Stomach (tissue), 9 donors: ENCODE data around the gene ELL2. TPM values are rescaled to one million over a fixed set of nuclear protein-coding genes. Genes with fewer than 3 reads are reported as not detected.
A peak's percentile ranks its signal among the peaks of the same experiment; 100 is the strongest.
"Not testable (repeated sequence)": the region's sequence is repeated elsewhere in the genome, so short reads cannot be mapped to it uniquely, and the experiment has no call there.

Experiments
- DNase-seq, 2 donors: peaks; one replicate each; pipeline versions ENCODE4 v3.0.0 to v3.0.0-alpha.2; 2013 to 2019
- H3K27ac ChIP-seq, 5 donors: fragments of 200-600 bp in 4 of 5; sonication (generic) in 4 of 5; one replicate each; pipeline ENCODE4 v1.5.1; 2013 to 2019; ENCODE audit warnings: mild to moderate bottlenecking in 1 of 5, moderate library complexity in 1 of 5
- H3K27me3 ChIP-seq, 3 donors: fragments of 200-600 bp; sonication (generic); one replicate each; pipeline ENCODE4 v1.5.1; 2017 to 2019; ENCODE audit warnings: mixed run types in 1 of 3
- H3K36me3 ChIP-seq, 4 donors: fragments of 200-600 bp; sonication (generic); 1 replicate in 3 of 4; 2 replicates in 1 of 4; pipeline ENCODE4 v1.5.1; 2016 to 2019
- H3K4me1 ChIP-seq, 4 donors: fragments of 200-600 bp; sonication (generic); one replicate each; pipeline ENCODE4 v1.5.1; 2016 to 2019
- H3K4me3 ChIP-seq, 4 donors: fragments of 200-600 bp; sonication (generic) in 3 of 4; one replicate each; pipeline ENCODE4 v1.5.1; 2016 to 2019; ENCODE audit warnings: mild to moderate bottlenecking in 1 of 4
- H3K9me3 ChIP-seq, 4 donors: fragments of 200-600 bp; sonication (generic); one replicate each; pipeline ENCODE4 v1.5.1; 2016 to 2019
- CTCF ChIP-seq, 7 experiments: fragments of 450-650 bp in 4 of 7; fragments of 200-600 bp in 3 of 7; sonication (generic) in 3 of 7; IDR thresholded peaks; one replicate each; pipeline ENCODE4 v1.5.1; 2016 to 2019; ENCODE audit warnings: antibody characterized with exemption in 7 of 7, control low read depth in 2 of 7, mild to moderate bottlenecking in 1 of 7
- EP300 ChIP-seq: sonication (generic); formaldehyde crosslinking; IDR thresholded peaks from one replicate; pipeline ENCODE4 v1.6.1; 2017; ENCODE audit warnings: antibody characterized with exemption
- POLR2A ChIP-seq, 4 donors: fragments of 450-650 bp; IDR thresholded peaks; one replicate each; pipeline ENCODE4 v1.6.1; 2016; ENCODE audit warnings: antibody characterized with exemption in 4 of 4, control low read depth in 2 of 4, mild to moderate bottlenecking in 1 of 4, moderate library complexity in 1 of 4
- POLR2AphosphoS5 ChIP-seq, 3 donors: sonication (generic); formaldehyde crosslinking; IDR thresholded peaks; one replicate each; pipeline ENCODE4 v1.6.1; 2016; ENCODE audit warnings: antibody characterized with exemption in 3 of 3
- WGBS, 5 donors: extraction: QIAGEN DNeasy Blood & Tissue Kit in 3 of 5; methylation state at CpG; one replicate each; pipeline versions ENCODE4 v1.1.5 to v1.1.7; 2013 to 2018; 5-methylcytosine and 5-hydroxymethylcytosine counted together
- intact Hi-C: fragments of 100-400 bp; cut with DNase I; formaldehyde crosslinking; loops from one replicate; pipeline ENCODE4 v1.15.1; 2023; ENCODE audit warnings: low total_unique reads
- polyA plus RNA-seq, 3 donors: library from polyadenylated mRNA; stranded (reverse); fragments of 200-250 nt; gene quantifications; one replicate each; pipeline ENCODE4 v1.2.3, GENCODE V29; 2013
- total RNA-seq, 5 donors: library from RNA; depleted of rRNA; stranded (reverse); fragments of >200 nt; gene quantifications; one replicate each; pipeline versions ENCODE4 v1.1.0 to v1.2.3, GENCODE V29; 2014 to 2016
- donor health status: healthy with polysubstance abuse.
- donor health status: Bipolar disorder and iron deficiency.
- donor health status: healthy.

ELL2 gene
- total and polyA plus RNA-seq, 8 donors, result 24.7 to 279 (median 98.0) TPM

GRCh38 chr5:95873351-95873750 lies 88.3 kb downstream of the ELL2 start:
- Histone ChIP-seq H3K9me3 (no peaks in the 10 kb centered on the region), H3K27ac (no peak overlapping the region), H3K36me3 (no peaks in the 10 kb centered on the region), H3K4me3 (no peak overlapping the region), H3K27me3 (no peaks in the 10 kb centered on the region), H3K4me1 (peaks cover 6 to 33% (median 13%) of the 10 kb centered on the region in 4 donors)
- no peak for TF ChIP-seq EP300
- TF ChIP-seq POLR2A (IDR thresholded peaks at IDR 0.05), result no peak
- TF ChIP-seq CTCF (IDR thresholded peaks at IDR 0.05), result no peak
- no peak for TF ChIP-seq POLR2AphosphoS5 (IDR thresholded peaks at IDR 0.05)
- DNase-seq, result no peak
- intact Hi-C loops, result loop anchor here (10.0 kb wide), 1 partner anchor 81 kb away; no protein-coding TSS in a partner anchor
- WGBS, 5 donors, result 87 to 97% (median 92%) methylated on average over 4 of the region's 4 CpGs

DNA sequence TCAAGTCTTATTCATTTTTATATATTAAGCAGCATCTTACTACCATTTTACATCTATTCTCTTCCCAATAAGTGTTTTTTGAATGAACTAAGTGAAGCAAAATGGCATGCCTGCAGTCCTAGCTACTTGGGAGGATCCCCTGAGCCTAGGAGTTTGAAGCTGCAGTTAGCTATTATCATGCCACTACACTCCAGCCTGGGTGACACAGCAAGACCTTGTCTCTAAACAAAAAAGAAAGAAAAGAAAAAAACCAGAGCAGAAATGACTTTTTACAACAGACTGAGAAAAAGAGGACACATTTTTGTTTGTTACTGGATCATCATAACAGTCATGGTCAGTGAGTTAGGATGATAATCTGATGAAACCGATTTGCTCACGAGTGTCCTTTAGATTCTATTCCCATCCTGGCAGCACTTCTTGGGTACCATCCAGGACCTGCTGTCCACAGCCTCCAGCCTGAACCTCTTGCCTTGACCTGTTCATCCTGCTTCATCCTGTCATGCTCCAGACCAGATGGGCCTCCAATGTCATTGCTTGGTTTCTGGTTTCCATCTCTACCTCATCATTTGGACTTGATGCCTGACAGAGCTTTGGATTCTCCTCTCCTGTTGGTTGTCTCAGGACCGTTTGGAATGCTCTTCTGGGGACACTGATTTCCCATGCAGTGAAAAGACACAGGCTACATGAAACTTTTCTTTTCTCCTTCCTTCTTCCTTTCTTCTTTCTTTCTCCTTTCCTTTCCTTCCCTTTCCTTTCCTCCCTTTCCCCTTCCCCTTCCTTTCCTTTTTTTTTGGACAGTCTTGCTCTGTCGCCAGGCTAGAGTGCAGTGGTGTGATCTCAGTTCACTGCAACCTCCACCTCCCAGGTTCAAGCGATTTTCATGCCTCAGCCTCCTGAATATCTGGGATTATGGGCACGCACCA lies 89.0 kb downstream of the ELL2 start:
- DNase-seq, result no peak
- no peak for TF ChIP-seq POLR2A (IDR thresholded peaks at IDR 0.05)
- Histone ChIP-seq H3K27me3 (no peaks in the 10 kb centered on the region), H3K9me3 (no peaks in the 10 kb centered on the region), H3K4me3 (no peak overlapping the region), H3K36me3 (no peaks in the 10 kb centered on the region), H3K27ac (no peak overlapping the region), H3K4me1 (peaks cover 6 to 31% (median 12%) of the 10 kb centered on the region in 4 donors)
- intact Hi-C loops, result loop anchor here (10.0 kb wide), 1 partner anchor 82 kb away; no protein-coding TSS in a partner anchor
- WGBS, 5 donors, result 74 to 83% (median 76%) methylated on average over 6 of the region's 6 CpGs

DNA sequence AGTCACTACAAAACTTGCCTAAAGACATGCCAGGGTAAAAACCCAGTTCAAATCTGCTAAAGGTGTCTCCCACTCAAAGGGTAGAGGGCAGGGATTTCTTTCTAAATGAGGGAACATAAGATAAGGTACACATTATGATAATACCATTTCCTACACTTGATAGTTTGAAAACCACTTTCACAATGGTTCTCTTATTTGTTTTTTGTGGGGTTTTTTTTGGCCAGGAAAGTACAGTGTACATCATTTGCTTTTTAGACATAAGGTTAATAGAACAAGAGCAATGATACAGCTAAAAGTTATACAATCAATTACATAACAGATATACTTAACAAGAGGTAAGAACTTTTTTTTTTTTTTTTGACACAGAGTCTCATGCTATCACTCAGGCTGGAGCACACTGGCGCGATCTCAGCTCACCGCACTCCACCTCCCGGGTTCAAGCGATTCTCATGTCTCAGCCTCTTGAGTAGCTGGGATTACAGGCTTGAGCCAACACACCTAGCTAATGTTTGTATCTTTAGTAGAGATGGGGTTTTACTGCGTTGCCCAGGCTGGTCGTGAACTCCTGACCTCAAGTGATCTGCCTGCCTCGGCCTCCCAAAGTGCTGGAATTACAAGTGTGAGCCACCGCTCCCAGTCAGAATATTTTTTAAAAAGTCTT lies 90.4 kb downstream of the ELL2 start:
- H3K9me3 ChIP-seq, result no peaks in the 10 kb centered on the region
- no peaks in the 10 kb centered on the region for H3K36me3 ChIP-seq
- peaks cover 0 to 24% (median 12%) of the 10 kb centered on the region in 4 donors for H3K4me1 ChIP-seq
- no peak for DNase-seq
- no peaks in the 10 kb centered on the region for H3K27me3 ChIP-seq
- TF ChIP-seq POLR2A (IDR thresholded peaks at IDR 0.05) (no peak), EP300 (no peak), POLR2AphosphoS5 (IDR thresholded peaks at IDR 0.05) (no peak), CTCF (IDR thresholded peaks at IDR 0.05) (no peak)
- intact Hi-C loops, result loop anchor here (10.0 kb wide), 1 partner anchor 84 kb away; no protein-coding TSS in a partner anchor
- no peak overlapping the region for H3K4me3 ChIP-seq
- H3K27ac ChIP-seq, result peak overlapping the region in 2 of 5 donors; percentile 75 to 78
- 87 to 94% (median 90%) methylated on average over 9 of the region's 9 CpGs for WGBS, 5 donors

GRCh38 chr5:95870105-95870672 lies 91.5 kb downstream of the ELL2 start:
- H3K4me3 ChIP-seq, result no peak overlapping the region
- no peak for TF ChIP-seq POLR2A (IDR thresholded peaks at IDR 0.05)
- no peak for TF ChIP-seq CTCF (IDR thresholded peaks at IDR 0.05)
- TF ChIP-seq EP300, result no peak
- peak in 1 of 3 donors; percentile 4 for TF ChIP-seq POLR2AphosphoS5 (IDR thresholded peaks at IDR 0.05)
- peaks cover 0 to 31% (median 14%) of the 10 kb centered on the region in 4 donors for H3K4me1 ChIP-seq
- no peaks in the 10 kb centered on the region for H3K36me3 ChIP-seq
- DNase-seq, result no peak
- H3K27ac ChIP-seq, result peak overlapping the region in 4 of 5 donors; percentile 23 to 78 (median 70)
- no peaks in the 10 kb centered on the region for H3K9me3 ChIP-seq
- H3K27me3 ChIP-seq, result no peaks in the 10 kb centered on the region
- WGBS, 5 donors, result 30 to 71% (median 61%) methylated on average over 1 of the region's 1 CpG; no CpG with 5 or more reads in 1 of the 5 donors
- intact Hi-C loops, result loop anchor here (10.0 kb wide), 1 partner anchor 85 kb away; no protein-coding TSS in a partner anchor

DNA sequence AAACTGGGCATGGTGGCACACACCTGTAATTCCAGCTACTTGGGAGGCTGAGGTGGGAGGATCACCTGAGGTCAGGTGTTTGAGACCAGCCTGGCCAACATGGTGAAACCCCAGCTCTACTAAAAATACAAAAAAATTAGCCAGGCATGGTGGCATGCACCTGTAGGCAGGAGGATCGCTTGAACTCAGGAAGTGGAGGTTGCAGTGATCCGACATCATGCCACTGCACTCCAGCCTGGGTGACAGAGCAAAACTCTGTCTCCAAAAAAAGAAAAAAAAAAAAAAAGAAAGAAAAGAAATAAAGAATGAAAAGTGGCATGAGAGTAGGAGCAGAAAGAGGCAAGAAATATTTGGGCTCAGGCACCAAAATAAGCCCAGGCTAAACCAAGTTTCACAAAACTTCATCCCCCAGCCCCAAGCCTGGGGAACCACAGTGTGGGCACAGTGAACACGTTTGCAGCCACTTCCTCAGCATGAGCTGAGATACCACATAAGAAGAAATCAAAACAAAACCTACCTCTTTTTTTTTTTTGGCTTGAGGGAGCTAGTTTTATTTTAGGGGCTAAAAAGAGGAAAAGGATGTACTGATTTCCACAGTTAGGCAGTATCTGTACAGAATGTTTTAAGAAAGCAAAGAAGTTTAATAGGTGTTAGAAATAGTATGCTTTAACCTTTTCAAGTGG lies 92.3 kb downstream of the ELL2 start:
- not testable (repeated sequence) for H3K4me3 ChIP-seq, DNase-seq, H3K27me3 ChIP-seq, H3K36me3 ChIP-seq, H3K9me3 ChIP-seq
- 58 to 72% (median 66%) methylated on average over 3 of the region's 3 CpGs for WGBS, 5 donors
- Histone ChIP-seq H3K27ac (peak overlapping the region in 3 of 5 donors; percentile 7 to 78 (median 75)), H3K4me1 (peaks cover 0 to 40% (median 18%) of the 10 kb centered on the region in 4 donors)
- intact Hi-C loops, result loop anchor here (10.0 kb wide), 1 partner anchor 465 kb away; no protein-coding TSS in a partner anchor
